GM04504 (cell line): ENCODE results near the gene CLTC.

Source experiments
- DNase-seq: peaks from one replicate; pipeline ENCODE4 v3.0.0-alpha.2; 2012; ENCODE audit warnings: low read depth

CLTC gene

GRCh38 chr17:59634632-59635541 lies 15.2 kb downstream of the CLTC start:
- no peak for DNase-seq

GRCh38 chr17:59637611-59638310 lies 18.1 kb downstream of the CLTC start:
- no peak for DNase-seq

- DNase-seq, result no peak
Observed at GRCh38 chr17:59638553-59638952, 18.9 kb downstream of the CLTC start.

- no peak for DNase-seq
Observed at GRCh38 chr17:59641799-59642484, 22.2 kb downstream of the CLTC start.

- no peak for DNase-seq
Observed at GRCh38 chr17:59642565-59642964, 22.9 kb downstream of the CLTC start.

GRCh38 chr17:59643159-59644140 lies 23.8 kb downstream of the CLTC start:
- DNase-seq, result no peak

GRCh38 chr17:59647288-59647687 lies 27.6 kb downstream of the CLTC start:
- no peak for DNase-seq

- no peak for DNase-seq
Observed at GRCh38 chr17:59649886-59650285, 30.2 kb downstream of the CLTC start.

- no peak for DNase-seq
Observed at GRCh38 chr17:59650642-59651041, 30.9 kb downstream of the CLTC start.

- no peak for DNase-seq
Observed at GRCh38 chr17:59651346-59651745, 31.7 kb downstream of the CLTC start.

- peak; percentile 76 for DNase-seq
Observed at GRCh38 chr17:59652119-59652518, 32.4 kb downstream of the CLTC start.

- peak; percentile 50 for DNase-seq
Observed at GRCh38 chr17:59656624-59657023, 36.9 kb downstream of the CLTC start.

GRCh38 chr17:59666235-59666634 lies 46.5 kb downstream of the CLTC start:
- DNase-seq, result no peak

GRCh38 chr17:59668816-59669215 lies 49.1 kb downstream of the CLTC start:
- peak; percentile 81 for DNase-seq

GRCh38 chr17:59669411-59669810 lies 49.7 kb downstream of the CLTC start:
- no peak for DNase-seq

GRCh38 chr17:59669944-59670343 lies 50.2 kb downstream of the CLTC start:
- DNase-seq, result no peak

GRCh38 chr17:59671386-59671785 lies 51.7 kb downstream of the CLTC start:
- DNase-seq, result no peak

- DNase-seq, result no peak
Observed at GRCh38 chr17:59675231-59675630, 55.5 kb downstream of the CLTC start.

- DNase-seq, result no peak
Observed at GRCh38 chr17:59676716-59677115, 57.0 kb downstream of the CLTC start.

- DNase-seq, result no peak
Observed at GRCh38 chr17:59678918-59679317, 59.2 kb downstream of the CLTC start.

GRCh38 chr17:59680314-59680713 lies 60.6 kb downstream of the CLTC start:
- no peak for DNase-seq

GRCh38 chr17:59683283-59683682 lies 63.6 kb downstream of the CLTC start:
- no peak for DNase-seq
